NCI-H345 treated with DMSO at 0.1 percent for 48 hours (cell line): ENCODE results near the gene SEL1L2.
"Not testable (repeated sequence)": the region's sequence is repeated elsewhere in the genome, so short reads cannot be mapped to it uniquely, and the experiment has no call there.

Source experiments
- DNase-seq: peaks from one replicate; lab custom pipeline; 2025; ENCODE audit not compliant: unreplicated experiment; lab: John Stamatoyannopoulos, UW

The SEL1L2 gene

DNA sequence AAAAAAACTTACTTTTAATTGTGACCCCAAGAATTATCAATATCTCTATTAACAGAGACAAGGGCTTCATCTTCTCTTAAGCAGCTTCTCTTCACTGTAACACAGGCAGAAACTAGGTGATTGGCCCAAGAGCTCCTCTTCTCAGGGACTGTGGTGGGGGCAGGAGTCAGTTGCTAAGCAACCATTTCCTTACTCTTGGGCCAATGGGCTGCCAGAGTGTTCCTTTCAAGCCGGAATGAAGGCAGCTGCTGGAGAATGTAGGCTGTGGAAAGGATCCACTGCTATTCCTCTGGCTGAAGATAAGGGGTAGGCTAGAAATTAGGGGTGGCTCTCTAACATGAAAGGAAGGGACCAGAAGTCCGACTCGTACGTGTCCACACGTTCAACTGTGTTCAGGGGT, at the start of gene SEL1L2:
Gene SEL1L2, minus strand, starts transcription at position 150 of the 400 bp plus-strand sequence. Its CDS starts 80 bp downstream, at position 70.
- no peak for DNase-seq

GRCh38 chr20:14036567-14036966, 46.2 kb upstream of the SEL1L2 start:
- no peak for DNase-seq

DNA sequence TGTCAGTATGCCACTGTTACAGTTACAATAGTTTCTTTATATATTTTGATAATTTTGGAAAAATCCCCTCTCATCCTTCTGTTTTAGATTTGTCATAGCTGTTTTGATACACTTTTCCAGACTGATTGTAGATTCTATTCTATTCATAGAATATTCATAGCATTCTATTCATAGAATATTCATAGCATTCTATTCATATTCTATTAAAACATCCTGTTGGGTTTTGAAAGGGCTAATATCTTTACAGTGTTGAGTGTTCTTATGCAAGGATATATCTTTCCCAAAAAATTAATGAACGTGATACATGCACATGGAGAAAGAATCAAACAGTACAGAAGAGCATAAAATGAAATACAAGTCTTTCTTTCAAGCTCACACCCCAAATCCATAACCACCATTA, 42.9 kb upstream of the SEL1L2 start:
- DNase-seq = no peak

DNA sequence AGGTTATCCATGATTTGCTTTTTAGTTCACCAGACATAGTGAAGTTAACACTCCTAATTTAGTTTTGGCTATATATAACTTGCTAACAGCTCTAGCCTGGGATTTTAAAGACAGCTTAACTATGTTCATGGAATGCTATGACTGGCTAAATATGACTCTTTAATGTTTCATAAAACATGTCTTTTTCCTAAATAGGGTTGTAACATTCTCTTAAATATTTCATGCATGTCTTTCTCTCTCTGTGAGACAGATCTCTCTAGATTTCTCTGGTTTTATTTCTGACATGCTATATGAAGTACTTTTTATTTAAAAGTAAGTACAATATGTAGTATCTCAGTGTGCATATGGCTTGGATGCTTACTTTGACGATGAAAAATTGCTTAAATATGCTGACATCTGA, 40.6 kb upstream of the SEL1L2 start:
- DNase-seq = no peak

DNA sequence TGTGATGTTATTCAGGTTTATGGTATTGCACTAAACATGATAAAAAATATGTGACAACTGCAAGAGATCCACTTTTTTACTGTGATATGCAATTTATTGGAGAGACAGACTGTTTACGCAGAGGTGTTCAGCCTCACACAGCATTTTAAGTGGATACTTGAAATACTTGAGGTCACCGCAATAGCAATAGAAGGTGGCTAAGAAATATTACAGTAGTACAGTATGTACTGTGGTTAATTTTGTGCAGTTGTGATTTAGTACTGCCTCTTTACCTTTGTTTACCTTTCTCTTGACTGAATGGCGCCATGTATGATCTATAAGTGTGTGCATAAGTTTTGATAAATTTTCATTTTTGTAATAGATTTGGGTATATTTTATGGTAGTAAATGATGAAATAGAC, 22.3 kb upstream of the SEL1L2 start:
- DNase-seq = no peak

- no peak for DNase-seq
Measured at GRCh38 chr20:14009208-14009607, 18.8 kb upstream of the SEL1L2 start.

- DNase-seq = no peak
Measured at GRCh38 chr20:14005996-14006395, 15.6 kb upstream of the SEL1L2 start.

DNA sequence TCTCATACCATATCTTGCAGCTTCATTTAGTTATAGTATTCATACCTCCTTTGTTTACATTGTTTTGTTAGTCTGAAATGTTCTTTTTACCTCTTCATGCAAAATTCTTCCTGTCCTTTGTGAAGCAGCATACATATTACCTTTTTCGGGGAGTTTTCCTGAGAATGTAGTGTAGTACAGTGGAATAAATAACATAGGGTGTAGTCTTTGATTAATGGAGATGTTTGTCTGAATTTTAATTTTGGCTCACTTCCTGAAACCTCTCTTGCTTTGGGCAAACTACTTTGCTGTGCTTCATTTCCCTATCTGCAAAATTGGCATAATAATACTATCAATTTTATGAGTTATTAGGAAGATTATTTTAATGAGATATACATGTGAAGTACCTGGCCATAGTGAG, 10.5 kb upstream of the SEL1L2 start:
- no peak for DNase-seq

DNA sequence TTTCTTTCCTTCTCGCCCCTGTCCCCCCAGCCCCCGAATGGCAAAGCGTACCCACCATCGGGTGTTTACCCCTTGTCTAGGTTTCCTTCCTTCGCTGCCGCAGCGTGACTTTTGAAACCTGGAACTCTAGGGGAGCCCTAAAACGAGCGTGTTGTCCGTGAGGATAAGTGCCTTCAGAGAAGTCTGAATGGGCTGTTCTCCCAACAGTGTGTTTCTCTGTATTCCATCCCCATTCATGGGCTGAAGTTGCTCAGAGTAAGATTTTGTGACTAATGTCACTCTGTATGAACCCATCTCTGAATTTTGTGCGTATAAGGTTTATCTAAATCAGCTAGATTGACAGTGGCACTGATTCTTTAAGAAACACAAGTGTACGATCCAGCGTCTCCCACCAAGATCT, 5.9 kb upstream of the SEL1L2 start:
- DNase-seq = peak; percentile 31

DNA sequence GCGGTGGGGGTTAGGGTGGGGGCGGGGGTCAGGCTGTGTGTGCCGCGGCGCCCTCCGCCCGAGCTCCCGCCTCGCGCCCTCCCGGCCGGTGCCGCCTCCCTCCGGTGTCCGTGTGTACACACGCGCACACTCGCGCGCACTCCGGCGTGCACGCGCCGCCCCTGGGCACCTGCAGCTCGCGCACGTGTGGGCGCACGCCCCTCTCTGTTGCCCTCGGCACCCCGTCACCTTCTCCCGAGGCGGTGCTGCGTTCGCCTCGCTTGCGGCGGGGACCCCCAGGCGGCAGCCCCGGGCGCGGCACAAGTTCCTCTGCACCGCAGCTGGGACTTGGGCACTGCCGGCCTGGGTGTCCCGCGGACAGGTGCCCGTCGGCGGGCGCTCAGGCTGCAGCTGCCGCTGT, 5.4 kb upstream of the SEL1L2 start:
- peak; percentile 45 for DNase-seq

DNA sequence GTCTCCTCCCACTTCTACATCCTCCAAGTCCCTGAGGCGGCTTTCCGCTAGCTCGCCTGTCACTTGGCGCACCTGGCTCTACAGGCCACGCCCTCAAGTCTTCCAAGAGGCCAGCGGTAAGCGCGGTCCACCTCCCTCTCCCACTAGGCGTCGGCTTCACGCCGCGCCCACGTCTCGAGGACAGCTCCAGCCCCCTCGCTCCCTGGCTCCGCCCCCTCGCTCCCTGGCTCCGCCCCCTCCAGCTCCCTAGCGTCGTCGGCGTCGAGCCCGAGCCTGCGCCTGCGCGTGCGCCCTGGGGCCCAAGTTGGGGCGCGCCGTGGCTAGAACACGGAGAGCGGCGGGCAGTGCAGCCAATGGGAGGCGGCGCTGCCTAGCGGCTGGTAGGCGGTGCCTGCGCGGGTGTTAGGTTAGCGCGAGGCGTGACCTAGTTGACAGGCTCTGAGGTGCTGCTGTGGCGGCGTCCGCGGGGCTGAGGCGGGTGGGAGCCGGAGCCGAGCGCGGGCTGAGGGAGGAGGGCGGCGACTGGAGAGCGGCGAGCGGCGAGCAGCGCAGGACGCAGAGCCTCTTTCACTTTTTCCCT, 4.8 kb upstream of the SEL1L2 start, which contains the start of gene MACROD2:
Gene MACROD2, plus strand, starts transcription at position 431 of the 580 bp plus-strand sequence.
- DNase-seq = peak; percentile 99

DNA sequence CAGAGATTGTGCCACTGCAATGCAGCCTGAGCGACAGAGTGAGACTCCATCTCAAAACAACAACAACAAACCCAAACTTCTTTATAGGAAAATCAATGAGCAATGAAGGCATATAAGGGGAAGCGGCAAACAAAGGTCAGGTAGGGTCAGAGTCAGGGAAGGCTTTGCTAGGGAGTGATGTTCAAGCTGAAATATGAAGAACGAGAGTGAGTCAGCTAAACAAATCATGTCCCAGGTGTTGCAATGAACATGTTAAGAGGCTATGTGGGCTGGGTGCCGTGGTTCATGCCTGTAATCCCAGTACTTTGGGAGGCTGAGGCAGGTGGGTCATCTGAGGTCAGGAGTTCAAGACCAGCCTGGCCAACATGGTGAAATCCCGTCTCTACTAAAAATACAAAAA, 1.5 kb upstream of the SEL1L2 start:
- DNase-seq = not testable (repeated sequence)

GRCh38 chr20:13991311-13991710, 897 bp upstream of the SEL1L2 start:
- DNase-seq = no peak

- no peak for DNase-seq
Measured at GRCh38 chr20:13984211-13984610, 6.2 kb downstream of the SEL1L2 start.

- DNase-seq = no peak
Measured at GRCh38 chr20:13960525-13960924, 29.9 kb downstream of the SEL1L2 start.

DNA sequence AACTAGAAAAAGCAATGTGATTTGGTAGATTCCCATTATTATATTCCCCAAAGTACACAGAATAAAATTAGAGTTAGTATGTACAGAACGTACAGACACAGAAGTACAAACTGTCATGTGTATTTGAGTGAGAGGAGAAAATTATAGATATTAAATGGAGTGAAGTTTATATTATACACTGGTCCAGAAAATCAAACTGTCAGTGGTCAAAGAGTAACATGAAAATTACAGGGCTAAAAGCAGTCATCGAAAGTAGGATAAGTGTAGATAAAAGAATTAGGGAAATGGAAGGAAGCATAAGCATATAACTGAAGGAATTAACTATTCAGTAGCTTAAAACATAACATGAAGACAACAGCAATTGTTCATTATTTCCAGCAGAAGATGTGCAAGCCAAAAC, 30.3 kb downstream of the SEL1L2 start:
- DNase-seq = no peak

DNA sequence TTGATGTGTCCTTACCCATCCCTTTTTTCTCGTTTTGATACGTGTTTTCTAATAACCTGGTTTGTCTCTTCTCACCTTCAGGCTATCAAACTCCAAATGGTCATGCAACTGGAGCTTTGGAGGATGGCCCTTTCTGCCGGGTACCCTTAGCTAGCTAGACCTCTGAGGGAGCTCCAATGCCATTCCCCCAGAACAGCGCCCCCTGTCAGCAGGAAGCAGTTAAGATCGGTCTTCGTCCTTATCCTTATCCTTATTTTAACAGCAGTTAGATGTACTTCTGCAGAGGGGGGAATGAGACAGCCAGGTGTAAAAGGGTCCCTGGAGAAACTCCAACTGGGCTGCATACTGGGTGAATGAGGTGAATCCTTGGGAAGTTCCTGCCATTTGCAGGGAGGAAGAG, 37.2 kb downstream of the SEL1L2 start:
- DNase-seq = no peak

DNA sequence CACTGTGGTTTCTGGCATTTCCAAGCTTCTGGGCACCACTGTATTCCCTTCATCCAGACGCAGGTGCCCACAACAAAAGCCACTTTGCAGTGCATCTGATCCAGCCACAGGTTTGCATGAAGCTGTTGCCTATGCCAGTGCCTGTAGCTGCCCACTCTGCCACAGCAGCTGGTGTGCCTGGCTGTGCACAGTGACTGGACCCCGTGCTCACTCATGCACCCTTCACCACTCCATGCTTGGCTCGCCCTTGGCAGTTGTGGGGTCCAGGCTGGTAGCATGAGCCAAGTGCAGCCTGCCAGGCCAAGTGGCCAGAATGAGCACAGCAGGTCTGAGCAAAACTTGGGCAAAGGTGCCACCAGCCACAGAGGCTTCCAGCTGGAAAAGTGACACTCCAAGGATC, 42.7 kb downstream of the SEL1L2 start:
- DNase-seq = no peak

DNA sequence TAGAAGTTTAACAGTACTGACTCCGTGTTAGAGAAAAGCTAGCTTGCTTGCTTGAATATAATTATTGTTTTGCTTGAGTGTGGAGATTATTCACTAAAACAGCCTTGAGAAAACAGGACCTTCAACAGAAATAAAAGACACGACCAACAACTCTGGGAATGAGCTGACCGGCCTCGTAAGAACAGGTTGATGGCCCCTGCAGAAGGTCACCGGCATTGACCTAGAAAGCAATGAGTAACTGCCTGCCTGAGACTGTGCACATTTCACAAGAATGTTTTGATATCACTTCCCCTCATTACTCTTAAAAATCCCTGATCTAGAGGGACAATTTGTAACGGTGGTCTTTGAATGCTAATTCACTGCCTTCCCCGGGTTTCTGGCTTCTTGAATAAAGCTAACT, 49.4 kb downstream of the SEL1L2 start:
- DNase-seq = no peak

DNA sequence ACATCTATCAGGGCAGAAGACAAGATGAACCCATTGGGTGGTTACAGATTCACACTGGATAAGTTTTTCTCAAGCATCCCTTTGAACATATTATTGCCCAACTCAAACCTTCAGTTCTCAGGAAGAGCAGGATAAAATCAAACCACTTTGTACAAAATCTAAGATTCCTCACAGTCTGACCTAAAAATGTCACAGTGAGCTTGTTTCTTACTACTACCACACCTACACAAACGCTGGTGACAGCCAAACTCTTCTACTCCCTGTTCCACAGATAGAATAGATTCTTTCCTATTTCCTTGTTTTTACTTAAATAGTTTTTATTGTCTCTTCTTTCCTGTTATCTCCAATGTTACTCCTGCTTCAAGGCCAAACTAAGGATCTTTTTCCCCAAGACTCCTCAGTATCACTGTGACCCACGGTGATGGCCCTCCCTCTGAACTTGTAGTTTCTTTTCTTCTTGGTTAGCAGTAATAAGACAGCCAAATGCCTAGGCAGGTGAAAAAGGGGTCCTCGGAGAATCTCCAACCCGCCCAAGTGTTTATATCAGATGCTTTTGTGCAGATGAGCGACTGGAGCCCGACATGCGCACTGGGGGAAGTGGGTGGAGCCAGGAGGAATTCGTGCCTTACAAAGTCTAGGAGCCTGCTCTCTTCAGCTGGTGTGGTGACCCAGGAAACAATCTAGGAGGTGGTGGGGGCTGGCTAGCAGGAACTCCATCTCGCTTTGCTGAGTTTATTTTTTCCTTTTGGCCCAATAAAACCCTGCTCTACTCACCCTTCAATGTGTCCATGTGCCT, 53.4 kb downstream of the SEL1L2 start:
- no peak for DNase-seq

GRCh38 chr20:13934992-13935894, 55.2 kb downstream of the SEL1L2 start:
- no peak for DNase-seq

DNA sequence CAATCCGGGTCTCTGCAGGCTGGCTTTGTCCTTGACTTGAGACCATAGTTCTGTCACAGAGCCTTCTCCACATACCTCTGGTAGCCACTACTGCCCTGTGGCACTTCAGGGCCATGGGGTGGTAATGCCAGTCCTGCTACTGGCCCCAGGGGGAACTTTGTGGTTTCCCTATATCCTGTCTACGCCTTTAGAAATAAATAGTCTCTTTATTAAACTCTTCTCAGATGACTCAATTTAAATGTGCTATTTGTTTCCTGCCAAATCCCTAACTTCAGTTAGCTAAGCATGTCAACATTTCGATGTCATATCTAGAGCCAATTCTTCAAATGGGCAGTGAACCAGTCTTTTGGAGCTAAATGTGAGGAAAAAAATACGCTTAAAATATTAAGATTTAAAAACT, 60.1 kb downstream of the SEL1L2 start:
- no peak for DNase-seq
